Ecto neural progenitor cell (in vitro differentiated cells): ENCODE measurements around the gene ADCY5.

Source experiments
- DNase-seq: peaks from one replicate; pipeline ENCODE4 v3.0.0-alpha.2; 2018; ENCODE audit warnings: low spot score

The ADCY5 gene

DNA sequence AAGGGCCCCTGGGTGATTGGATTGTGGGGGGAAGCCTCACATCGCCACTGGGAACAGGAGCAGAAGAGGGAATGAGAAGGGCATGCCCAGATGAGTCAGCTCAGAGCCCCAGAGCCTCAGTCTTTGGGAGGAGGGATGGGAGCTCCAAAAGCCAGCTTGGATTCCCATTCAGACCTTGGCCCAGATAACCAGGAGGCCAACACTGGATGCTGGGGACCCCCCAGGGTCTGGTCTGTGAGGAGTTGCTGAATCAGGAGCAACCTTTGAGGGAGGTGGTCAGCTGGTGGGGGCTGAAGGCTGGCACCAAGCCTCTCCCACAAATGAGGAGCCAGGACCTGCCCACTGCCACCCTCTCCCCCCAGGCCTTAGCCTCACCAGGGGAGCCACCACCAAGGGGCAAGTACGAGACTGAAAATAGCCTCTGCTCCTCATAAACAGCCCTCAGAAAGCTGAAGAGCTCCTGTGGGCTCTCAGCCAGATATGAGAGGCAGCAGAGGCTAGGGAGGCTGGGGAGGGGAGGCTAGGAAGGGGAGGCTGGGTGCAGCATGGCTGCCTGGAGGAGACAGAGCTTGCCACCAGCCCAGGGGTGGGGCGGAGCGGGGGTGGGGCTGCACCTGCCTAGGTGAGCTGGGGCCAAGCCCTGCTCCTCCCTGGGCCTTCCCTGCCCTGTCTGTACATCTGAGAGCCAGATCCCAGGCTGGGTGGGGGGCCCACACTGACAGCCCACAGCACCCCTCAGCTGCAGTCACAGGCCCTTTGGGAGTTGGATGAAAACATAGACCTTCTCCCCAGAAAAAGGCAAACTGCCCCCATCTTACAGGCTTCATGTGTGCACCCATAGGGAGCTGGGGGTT lies 147.3 kb downstream of the ADCY5 start:
- no peak for DNase-seq

DNA sequence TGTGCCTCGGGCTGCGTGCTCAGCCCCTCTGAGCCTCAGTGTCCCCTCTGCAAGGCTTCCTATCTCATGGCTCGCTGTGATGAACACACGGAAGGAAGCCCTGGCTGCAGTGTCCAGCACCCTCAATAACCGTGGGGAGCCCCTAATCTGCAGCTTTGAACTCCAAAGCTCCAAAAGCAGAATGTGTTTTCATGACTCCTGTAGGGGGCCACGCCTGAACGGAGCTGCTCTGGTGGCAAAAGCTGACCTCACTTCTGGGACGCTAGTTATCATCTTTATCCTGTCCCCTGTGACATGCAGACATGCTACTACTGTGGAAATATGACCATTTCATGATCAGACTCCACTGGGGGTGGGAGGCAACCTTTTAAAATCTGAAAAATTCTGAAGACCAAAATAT lies 148.3 kb downstream of the ADCY5 start:
- DNase-seq: no peak

DNA sequence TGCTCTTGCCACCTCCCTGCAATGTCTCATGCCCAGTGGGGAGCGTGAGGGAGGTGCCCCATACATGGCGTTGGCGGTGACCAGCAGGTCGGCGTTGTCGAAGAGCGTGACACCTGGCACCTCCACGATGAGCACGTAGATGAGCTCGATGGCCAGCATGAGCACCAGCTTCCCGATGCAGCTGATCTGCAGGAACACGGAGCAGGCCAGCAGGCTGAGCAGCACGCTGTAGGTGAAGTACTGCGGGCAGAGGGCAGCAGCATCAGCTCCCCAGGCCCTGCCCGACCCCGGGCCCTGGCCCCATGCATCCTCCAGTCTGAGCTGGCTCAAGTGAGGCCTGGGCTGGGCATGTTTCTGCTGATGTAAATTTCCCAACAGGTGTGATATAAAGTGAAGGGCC lies 148.8 kb downstream of the ADCY5 start:
- DNase-seq: no peak

DNA sequence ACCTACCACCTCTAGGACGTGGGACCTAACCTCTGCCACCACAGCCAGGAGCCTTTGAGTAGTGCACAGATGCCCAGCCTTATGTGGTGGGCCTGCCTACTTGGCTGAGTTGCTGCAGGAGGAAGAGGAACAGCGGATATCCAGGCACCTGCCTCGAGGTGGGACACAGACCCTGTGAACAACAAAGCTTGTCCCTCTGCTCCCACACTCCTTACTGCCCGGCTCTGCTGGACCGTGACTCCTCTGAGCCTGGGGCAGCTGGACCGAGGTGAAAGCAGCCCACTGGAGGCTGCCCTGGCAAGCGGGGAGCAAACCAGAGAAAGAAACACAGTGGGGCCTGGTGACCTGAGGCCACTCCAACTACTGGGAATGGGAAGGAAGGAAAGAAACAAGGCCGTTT lies 149.3 kb downstream of the ADCY5 start:
- no peak for DNase-seq

DNA sequence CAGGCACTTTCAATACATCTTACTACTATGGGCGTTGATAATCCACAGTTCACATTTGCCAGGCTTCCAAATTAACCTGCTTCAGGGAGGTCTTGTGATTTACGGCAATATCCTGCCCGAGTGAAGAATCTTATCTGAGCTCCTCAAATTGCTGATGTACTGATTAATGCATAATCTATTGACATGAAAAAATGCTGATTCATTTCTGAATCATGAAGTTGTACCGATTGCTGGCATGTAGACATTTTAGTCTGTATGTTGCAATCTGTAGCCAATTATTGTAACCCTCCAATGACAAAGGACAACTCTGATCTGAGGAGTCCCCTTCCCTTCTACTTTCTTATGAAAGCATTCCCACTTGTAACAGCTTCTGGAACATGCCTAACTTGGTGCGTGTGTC lies 150.0 kb downstream of the ADCY5 start:
- no peak for DNase-seq

DNA sequence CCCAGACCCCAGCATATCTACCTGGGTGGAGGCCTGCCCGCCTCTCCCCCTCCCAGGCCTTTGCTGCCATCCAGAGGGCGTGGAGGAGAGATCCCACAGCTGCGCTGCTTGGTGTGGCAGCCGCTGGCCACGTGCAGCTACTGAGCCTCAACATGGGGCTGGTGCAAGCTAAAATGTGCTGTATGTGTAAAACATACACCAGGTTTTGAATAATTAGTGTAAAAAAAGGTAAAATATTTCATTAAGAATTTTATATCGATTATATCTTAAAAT lies 151.3 kb downstream of the ADCY5 start:
- no peak for DNase-seq

DNA sequence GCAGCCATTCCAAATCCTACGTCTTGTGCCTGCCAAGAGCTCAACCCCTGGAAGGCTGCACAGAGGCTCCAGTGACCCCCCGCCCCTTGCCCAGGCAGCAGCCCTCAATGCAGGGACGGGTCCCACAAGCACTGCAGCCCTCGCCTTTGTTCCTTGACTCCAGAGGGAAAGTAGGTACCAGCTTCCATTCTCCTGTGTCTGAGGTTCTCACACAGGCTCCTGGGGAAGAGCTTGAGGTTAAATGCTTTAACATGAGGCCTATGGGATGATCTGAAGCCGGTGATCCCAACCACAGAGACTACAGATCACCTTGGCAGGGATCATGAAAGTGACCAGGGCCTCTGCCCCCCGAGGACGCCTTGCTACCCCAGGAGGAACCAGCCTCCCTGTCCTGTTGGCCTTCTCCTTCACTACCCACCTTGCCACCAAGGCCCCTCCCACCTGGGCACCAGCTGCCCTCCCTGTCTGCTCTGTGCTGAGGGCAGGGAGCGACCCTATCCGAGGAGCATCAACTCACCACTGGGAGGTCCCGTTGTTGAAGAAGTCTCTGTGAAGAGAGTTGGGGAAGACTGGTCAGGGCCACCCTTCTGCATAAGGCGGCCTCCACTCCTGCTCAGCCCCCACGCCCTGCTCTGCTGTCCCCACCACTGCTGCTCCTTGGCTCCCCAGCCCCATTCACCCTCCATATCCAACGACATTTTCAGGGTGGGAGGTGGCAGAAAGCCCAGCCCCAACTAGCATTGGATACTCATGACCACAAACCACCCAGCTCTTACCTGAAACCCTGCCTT lies 151.9 kb downstream of the ADCY5 start:
- DNase-seq: no peak

DNA sequence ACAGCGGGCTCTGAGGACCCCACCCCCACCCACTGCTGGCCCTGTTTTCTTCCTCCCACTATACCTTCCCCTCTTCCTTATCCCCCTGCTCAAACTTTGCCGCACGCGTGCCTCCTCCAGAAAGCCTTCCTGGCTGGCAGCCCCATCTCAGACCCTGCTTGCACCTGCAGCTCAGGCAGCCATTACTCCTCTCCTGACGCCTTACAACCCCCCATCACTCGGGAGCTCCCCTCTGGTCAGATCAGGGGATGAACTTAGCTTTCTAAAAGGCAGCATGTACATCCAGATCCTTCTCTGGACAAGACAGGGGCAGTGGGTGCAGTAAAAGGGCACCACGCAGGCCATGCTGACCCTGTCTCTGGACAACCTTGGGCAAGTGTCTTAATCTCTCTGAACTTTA lies 152.6 kb downstream of the ADCY5 start:
- DNase-seq: no peak

DNA sequence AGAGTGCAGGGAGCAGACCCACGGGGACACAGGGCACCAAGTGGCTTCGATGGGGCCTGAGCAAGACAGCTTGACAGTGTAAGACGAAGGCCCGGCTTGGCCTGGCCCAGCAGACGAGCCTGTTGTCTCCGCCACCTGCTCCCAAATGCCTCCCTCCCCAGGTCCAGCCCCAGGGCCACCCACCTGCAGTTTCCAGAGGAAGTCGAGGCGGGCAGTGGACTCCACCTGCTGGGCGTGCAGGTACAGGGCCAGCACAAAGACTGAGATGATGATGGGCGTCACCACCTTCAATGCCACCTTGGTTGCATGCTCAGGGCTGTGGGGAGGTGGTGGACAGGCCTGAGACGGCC lies 153.0 kb downstream of the ADCY5 start:
- DNase-seq: no peak

DNA sequence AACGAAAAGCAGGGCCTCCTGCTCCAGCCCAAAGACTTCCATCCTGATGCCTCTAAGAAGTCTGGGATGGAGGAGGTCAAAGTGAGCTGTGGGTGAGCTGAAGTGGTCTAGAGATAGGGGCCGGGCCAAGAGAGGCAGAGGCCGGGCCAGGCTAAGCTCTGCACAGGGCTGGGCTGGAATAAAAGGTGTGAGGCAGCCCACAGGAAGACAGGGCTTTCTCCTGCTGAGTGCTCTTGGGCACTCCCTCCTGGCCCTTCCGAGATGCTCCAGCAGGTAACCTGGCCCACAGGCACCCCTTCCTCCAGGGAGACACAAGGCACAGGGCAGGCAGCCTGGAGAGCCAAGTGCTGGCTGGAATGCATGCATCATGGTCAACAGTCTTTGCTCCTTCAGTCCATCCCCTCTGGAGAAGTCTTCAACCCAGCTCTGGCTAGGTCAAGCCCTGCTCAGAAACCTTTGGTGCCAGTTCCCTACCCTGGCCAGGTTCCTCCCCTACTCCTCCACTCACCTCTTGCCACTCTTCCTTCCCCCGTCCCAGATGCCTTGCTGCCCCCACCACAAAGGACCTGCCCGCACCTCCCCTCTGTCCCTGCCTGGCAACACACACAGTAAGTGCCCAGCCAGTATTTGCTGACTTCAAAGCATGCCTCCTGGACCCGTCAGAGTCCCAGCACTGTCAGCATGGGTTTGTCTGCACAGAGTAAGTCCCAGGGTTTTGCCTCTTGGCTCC lies 153.6 kb downstream of the ADCY5 start:
- DNase-seq: no peak

DNA sequence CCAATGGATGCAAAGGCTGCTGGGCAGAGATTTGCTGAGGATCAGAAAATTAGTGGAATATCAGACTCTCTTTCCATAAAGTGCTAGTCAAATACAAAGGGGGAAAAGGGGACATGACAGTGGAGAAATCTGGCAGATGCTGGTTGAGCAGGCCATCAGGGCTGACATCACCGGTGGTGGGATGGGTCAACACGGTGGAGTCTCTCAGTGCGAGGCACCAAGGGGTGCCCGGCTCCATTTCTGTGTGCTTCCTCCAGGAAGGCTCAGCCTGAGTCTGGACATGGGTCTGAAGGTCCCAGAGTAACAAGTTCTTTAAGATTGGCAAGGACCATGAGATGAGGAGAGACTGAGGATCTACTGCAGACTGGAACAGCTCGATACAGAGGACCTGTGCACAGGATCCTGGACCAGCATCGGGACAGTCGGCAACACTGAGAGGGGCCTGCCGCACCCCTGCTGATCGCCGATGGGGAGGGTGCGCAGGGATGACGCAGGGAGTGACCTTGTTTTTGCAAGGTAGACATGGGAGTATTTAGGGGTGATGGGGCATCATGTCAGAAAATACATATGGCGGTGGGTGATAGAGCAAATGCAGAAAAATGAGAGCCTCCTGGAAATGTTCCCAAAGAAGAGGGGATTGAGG lies 154.5 kb downstream of the ADCY5 start:
- DNase-seq: no peak

DNA sequence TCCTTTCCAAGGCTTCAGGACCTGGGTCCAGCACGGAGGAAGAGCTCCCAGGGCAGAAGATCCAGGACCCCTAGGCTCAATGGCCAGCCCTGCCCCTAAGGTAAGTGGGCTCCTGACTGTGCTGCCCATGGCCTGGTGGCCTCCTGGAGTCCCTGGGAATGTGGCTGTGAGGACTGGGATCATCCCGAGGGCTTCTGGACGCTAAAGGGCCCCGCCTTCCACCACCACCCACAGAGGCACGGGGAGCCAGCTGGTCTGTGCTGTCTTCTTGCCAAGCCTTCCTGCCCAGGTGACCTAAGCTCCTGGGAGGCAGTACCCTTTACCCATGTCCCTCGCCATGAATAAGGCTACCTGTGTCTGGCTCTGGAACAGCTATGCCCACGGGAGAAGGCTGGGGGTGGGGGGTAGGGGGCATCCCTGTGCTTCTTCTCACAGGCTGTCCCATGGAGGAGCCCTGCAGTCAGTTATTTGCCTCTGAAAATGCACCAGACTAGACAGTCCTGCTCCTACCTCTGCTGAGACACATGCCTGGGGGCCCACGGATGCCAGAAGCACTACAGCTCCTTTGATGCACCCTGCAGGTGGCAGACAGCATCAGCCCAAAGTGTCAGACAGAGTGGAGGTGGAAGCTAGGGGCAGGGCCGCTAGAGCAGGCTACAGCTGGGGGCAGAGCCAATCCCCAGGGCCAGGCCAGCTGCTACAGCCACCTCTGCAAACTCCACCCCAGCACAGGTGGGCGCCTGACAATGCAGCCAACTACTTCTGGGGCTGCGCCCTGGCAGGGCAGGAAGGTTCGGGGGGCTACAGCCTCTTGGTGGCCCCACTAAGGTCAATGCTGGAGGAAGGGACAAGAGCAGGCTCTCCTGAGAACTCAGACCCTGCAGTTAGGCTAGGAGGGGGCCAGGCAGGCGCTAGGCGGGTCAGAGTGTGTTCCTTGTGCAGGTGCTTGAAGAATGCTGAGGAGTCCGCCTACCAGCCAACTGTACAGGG lies 156.3 kb downstream of the ADCY5 start:
- no peak for DNase-seq

DNA sequence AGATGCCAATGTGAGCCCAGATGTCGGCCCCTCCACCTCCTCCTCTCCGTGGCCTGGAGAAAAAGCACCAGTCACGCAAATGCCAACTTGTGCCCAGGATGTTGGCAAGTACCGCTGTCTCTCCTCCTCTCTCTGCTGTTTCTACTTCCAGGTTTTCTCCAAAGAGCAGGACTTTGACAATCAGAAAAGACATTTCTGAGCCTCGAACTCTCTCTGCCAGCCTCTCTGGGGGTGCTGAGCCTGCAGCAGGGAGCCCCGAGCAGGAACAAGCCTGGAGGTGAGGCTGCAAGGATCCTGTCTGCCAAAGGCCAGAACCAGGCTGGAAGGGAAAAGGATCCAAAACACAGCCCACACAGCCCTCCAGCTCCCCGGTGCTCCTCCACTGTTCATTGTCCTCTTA lies 157.5 kb downstream of the ADCY5 start:
- DNase-seq: no peak

DNA sequence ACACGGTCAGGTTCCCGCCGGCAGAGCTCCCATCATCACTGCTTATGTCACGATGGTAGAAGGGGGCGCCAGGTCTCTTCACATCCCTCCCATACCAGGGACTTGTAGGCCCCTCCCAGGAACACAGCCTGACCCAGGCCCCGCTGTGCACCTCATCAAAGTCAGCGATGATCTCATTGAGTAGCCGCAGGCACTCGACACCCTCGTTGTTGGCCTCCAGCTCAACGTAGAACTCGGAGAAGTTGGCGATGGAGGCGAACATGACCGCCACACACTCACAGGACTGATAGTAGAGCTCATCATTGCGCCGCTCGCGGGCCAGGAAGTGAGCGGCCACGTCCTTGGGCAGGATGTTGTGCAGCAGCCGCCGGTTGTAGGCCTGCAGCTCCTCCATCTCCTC lies 157.9 kb downstream of the ADCY5 start:
- peak; percentile 36 for DNase-seq

DNA sequence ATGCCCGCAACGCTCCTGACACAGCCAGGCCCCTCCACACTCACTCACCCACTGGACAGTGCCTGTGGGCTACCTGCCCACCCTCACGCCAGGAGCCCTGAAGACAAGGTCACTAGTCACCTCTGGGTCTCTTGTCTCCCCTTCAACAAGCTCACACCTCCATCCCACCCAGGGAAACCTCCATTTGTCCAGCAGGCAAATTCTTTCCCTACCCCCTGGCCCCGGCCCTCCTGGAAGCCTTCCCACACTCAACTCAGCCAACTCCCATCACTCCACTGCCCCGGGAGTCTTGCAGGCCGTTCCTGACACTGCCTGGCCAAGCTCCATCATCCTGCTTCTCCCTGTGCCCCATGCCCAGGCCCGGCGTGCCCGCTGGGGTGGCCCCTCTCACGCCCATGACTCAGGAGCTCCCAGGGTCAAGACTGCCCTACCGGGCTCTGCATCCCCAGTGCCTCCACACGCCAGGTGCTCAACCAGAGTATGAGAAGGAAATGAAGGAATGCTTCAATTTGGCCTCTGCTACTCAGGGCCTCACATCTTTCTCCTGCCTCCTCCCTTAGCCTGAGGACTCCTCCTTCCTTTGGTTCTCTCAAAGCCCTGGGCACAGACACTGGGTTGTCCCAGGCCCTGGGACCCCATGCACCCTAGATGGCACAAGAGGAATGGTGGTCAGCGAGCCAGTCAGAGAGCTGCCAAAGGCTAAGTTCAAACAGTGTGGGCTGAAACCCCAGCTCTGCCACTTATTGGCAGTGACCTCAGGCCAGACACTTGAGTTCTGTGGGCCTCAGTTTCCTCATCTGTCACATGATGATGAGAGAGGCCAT lies 158.6 kb downstream of the ADCY5 start:
- peak; percentile 35 for DNase-seq

DNA sequence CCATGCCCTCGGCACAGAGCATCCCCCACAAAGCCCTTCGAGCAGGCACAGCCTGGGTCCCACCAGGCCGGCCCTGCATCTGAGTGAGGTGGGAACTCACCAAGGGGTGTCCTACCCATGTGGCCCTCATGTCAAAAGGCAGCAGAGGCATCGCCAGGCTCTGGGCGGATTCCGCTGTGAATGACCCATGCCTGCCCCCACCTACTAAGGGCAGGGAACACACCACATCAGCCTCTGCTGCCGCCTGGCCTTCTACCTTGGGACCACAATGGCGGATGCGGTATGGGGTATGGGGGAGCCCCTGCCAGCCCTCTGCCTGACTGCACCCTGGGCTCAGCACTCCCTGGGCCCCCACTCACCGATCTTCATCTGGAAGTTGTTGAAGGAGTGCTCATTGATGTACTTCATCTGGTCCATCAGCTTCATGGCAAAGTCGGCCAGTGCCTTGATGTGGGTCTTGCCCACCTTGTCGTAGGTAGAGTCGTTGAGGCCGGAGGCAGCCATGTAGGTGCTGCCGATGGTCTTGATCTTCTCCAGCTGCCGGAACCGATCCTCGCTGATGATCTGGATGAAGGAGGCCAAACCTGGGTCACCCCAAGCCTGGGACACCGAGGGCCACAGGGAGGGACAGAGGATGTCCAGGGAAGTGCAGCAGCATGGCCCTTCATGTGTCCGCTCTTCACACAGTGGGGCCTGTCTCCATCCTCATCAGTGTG lies 159.3 kb downstream of the ADCY5 start:
- DNase-seq: peak; percentile 27

DNA sequence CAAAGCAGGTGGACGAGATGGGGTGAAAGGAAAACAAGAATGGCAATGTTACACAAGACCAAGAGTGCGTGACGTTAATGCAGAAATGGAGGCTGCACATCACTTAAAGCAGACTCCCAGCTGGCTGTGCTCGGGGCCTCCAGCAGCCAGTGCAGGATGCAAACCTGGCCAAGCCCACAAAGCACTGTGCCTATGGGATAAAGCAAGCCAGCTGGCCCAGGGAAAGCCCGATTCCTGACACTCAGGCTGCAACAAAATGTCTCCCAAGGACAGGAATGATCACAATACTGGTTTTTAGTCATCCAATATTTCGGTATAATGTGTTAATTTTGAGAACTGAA lies 161.0 kb downstream of the ADCY5 start:
- DNase-seq: no peak

DNA sequence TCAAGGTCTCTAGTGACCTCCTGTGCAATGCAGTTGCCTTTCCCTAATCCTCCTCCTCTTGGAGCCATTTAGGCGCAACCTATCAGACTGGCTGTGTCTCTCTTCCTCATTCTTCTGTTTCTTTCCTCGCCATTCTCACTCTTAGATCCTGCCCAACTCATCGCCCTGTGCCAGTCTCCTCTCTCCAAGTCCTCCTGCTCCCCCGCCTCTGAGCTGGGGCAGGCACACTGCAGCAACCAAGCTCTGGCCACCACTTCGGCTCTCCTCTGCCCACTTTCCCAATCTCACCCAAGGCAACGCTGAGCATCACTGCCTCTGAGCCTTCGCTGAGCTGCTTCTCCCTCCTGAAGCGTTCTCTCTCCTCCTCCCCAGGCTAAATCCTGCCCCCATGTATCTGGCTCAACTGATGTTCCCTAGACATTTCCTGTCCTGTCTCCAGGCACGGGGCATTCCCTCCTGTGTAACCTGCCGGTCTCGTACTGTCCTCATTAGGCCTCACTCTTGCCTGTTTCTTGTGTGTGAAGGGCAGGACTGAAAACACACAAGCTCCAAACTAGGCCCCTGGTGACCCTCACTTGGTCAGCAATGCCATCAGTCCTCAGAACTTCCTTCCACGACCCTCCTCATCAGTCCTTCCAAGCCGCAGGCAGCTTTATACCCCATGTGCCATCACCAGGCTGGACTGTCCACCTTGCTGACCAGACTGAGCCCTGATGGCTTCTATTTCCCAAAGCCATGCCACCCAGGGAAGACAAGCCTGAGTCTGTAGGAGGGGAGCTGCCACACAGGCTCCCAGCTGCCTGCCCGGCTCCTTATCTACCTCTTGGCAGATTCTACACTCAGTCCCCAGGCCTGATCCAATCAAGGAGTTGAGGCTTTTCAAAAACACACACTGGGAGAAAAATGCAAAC lies 161.6 kb downstream of the ADCY5 start:
- peak; percentile 22 for DNase-seq
